ENCODE data around the gene SMIM15. TPM values are rescaled to one million over a fixed set of nuclear protein-coding genes. Genes with fewer than 3 reads are reported as not detected.

Gene SMIM15
- total RNA-seq, 6 donors from 2014 or later, result 6.4 to 51.1 (median 35.3) TPM

DNA sequence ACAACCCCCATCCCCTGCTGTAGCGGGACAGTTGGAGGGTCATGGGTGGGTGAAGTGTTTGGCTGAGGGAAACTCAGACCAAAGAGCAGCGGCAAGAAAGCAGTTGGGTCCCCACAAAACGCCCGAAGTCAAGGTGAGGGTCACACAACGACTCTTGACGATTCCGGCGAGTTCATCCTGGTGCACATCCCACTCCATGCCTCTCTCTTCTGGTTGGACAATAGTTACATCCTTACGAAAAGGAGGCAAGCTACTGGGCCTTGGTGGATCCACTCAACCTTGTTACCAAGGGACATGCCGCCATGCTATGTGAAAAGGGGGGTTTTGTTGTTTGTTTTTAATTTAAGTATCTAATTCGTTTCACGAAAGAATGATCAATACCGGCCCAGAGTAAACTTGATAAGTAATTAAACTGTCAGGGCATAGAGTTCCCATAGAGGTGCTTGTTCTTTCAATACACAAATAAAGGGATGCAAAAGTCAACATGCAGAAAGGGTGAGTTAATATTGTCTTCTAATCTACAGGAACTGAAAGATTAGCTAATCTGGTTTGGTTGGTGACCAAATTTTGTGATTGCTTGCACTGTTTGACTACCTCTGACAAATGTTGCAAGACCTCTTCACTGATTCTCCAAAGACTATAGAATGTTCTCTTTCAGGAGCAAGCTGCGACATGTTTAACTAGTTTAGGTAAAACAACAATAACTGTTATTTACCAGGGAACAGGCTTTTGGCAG is 732 bp upstream of the SMIM15 start:
- H3K9me3 ChIP-seq, result no peaks in the 10 kb centered on the region
- 28 to 30% methylated on average over 13 to 14 of the region's 14 CpGs for WGBS, 2 donors
- TF ChIP-seq EP300 (IDR thresholded peaks at IDR 0.05), result no peak
- no peak for TF ChIP-seq POLR2AphosphoS5 (IDR thresholded peaks at IDR 0.05)
- TF ChIP-seq, protein P1, sequence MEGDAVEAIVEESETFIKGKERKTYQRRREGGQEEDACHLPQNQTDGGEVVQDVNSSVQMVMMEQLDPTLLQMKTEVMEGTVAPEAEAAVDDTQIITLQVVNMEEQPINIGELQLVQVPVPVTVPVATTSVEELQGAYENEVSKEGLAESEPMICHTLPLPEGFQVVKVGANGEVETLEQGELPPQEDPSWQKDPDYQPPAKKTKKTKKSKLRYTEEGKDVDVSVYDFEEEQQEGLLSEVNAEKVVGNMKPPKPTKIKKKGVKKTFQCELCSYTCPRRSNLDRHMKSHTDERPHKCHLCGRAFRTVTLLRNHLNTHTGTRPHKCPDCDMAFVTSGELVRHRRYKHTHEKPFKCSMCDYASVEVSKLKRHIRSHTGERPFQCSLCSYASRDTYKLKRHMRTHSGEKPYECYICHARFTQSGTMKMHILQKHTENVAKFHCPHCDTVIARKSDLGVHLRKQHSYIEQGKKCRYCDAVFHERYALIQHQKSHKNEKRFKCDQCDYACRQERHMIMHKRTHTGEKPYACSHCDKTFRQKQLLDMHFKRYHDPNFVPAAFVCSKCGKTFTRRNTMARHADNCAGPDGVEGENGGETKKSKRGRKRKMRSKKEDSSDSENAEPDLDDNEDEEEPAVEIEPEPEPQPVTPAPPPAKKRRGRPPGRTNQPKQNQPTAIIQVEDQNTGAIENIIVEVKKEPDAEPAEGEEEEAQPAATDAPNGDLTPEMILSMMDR (IDR thresholded peaks at IDR 0.05), result no peak
- TF ChIP-seq POLR2A (IDR thresholded peaks at IDR 0.05), result no peak
- peaks cover 3 to 37% (median 24%) of the 10 kb centered on the region in 4 donors for H3K4me1 ChIP-seq
- peak overlapping the region; percentile 90 to 97 (median 92) for H3K27ac ChIP-seq
- peaks cover 0 to 10% (median 2%) of the 10 kb centered on the region in 4 donors for H3K36me3 ChIP-seq
- H3K4me3 ChIP-seq, result peak overlapping the region; percentile 66 to 76 (median 70)
- DNase-seq, result peak in 1 of 2 donors; percentile 24
- ATAC-seq (ENCODE audit: low FRiP score in 2 of 2), result peak; percentile 2 to 38
- H3K27me3 ChIP-seq, result no peaks in the 10 kb centered on the region

DNA sequence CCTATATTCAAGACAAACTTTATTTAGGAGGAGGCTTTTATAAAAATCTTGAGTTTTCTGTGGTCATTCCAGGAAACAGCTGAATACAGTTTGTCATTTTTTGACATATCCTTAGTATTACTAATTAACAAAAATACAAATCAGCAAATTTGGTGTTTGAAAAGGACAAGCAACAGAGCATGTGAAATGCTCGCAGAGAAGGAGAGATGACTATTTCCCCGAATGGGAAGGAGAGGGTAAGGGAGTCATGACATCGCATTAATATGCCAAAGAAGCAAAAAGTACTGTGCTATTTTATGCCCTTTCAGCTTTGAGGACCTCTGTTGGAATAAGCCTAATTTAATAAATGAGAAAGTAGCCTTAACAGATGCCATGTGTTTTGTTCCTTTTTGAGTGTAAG is 1.8 kb downstream of the SMIM15 start:
- no peak for DNase-seq
- WGBS, 2 donors, result 86 to 90% methylated on average over 3 of the region's 3 CpGs

DNA sequence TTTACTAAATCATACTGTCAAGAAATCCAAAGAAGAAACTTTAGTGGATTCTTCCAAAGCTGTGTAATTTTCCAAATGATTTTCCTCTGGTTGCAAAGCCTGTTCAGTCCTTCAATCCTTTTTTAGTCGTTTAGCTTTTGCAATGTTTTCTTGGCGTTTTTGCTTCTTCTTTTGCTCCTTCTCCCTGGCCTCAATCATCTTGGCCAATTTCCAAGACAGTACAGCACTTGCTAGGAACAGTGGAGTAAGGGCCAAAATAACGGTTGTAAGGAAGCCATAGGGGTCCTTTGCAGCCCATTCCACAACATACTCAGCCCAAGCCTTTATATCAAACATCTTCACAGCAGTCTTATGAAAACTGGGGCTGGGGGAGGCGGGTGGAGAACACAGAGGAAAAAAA is 2.4 kb downstream of the SMIM15 start:
- Histone ChIP-seq H3K27me3 (no peaks in the 10 kb centered on the region), H3K4me1 (peaks cover 3 to 37% (median 22%) of the 10 kb centered on the region in 4 donors), H3K27ac (peak overlapping the region in 1 of 4 donors; percentile 14), H3K4me3 (no peak overlapping the region), H3K36me3 (peaks cover 0 to 30% (median 3%) of the 10 kb centered on the region in 4 donors), H3K9me3 (no peaks in the 10 kb centered on the region)
- no peak for TF ChIP-seq EP300 (IDR thresholded peaks at IDR 0.05)
- TF ChIP-seq POLR2A (IDR thresholded peaks at IDR 0.05), result no peak
- TF ChIP-seq, protein P1 (IDR thresholded peaks at IDR 0.05), result no peak
- no peak for TF ChIP-seq POLR2AphosphoS5 (IDR thresholded peaks at IDR 0.05)
- WGBS, 2 donors, result 51 to 55% methylated on average over 4 of the region's 4 CpGs
- ATAC-seq (ENCODE audit: low FRiP score in 2 of 2) (no peak), DNase-seq (no peak)

More for the DNA sequence above, 1.8 kb downstream of the SMIM15 start:
- peaks cover 3 to 37% (median 22%) of the 10 kb centered on the region in 4 donors for H3K4me1 ChIP-seq
- no peaks in the 10 kb centered on the region for H3K9me3 ChIP-seq
- H3K36me3 ChIP-seq, result peaks cover 0 to 28% (median 2%) of the 10 kb centered on the region in 4 donors
- ATAC-seq (ENCODE audit: low FRiP score in 2 of 2), result no peak
- TF ChIP-seq POLR2AphosphoS5 (IDR thresholded peaks at IDR 0.05) (no peak), POLR2A (IDR thresholded peaks at IDR 0.05) (no peak), EP300 (IDR thresholded peaks at IDR 0.05) (no peak)
- TF ChIP-seq, protein P1 (IDR thresholded peaks at IDR 0.05), result no peak
- H3K27ac ChIP-seq, result peak overlapping the region in 1 of 4 donors; percentile 14
- H3K4me3 ChIP-seq, result peak overlapping the region in 1 of 4 donors; percentile 66
- no peaks in the 10 kb centered on the region for H3K27me3 ChIP-seq

DNA sequence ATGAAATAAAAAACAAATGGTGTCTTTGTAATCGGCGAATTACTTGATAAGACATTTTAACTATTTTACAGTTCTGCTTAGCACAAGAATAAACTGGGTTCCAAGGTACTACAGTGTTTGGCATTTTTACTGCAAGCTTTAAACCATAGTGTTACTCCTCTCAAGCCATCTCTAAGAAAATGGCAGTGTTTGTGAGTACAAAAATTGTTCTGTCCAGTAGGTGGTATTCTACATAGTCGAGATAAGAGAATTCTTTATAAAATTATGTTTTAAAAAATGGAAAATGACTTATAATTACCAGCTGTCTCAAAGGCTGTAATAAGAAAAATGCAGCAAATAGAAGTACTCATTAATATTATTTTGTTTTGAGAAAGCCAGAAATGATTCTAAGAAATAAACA is 3.2 kb downstream of the SMIM15 start:
- Histone ChIP-seq H3K4me3 (no peak overlapping the region), H3K36me3 (peaks cover 0 to 30% (median 3%) of the 10 kb centered on the region in 4 donors), H3K4me1 (peaks cover 3 to 37% (median 22%) of the 10 kb centered on the region in 4 donors), H3K27me3 (no peaks in the 10 kb centered on the region), H3K27ac (no peak overlapping the region), H3K9me3 (no peaks in the 10 kb centered on the region)
- ATAC-seq (ENCODE audit: low FRiP score in 2 of 2) (no peak), DNase-seq (no peak)
- 90% methylated on average over 3 of the region's 3 CpGs for WGBS, 2 donors
- TF ChIP-seq POLR2AphosphoS5 (IDR thresholded peaks at IDR 0.05) (no peak), POLR2A (IDR thresholded peaks at IDR 0.05) (no peak), EP300 (IDR thresholded peaks at IDR 0.05) (no peak)
- TF ChIP-seq, protein P1 (IDR thresholded peaks at IDR 0.05), result no peak

Measured in upper lobe of left lung (tissue), 6 donors.